VCaP (cell line): ENCODE measurements around the gene PRKCH.

Experiments used
- H3K27ac ChIP-seq: fragments of 450-650 bp; 2 replicates; pipeline ENCODE4 v1.5.1; 2017
- TF ChIP-seq, protein P1 (sequence below): fragments of 450-650 bp; conservative IDR thresholded peaks from 2 replicates; pipeline ENCODE4 v1.5.1; 2017; ENCODE audit warnings: mild to moderate bottlenecking, moderate library complexity

The PRKCH gene

DNA sequence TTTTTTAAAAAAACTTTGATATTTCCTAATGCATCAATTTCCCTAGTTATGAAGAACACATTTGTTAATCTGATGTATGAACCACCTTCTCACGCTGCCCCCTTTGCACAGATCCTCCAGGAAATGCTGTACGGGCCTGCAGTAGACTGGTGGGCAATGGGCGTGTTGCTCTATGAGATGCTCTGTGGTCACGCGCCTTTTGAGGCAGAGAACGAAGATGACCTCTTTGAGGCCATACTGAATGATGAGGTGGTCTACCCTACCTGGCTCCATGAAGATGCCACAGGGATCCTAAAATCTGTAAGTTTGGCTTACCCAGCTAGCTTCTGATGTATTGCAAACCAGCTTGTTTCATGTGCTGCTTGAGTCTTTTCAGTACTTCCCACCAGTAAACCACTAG is 208.9 kb downstream of the PRKCH start:
- TF ChIP-seq, protein P1, sequence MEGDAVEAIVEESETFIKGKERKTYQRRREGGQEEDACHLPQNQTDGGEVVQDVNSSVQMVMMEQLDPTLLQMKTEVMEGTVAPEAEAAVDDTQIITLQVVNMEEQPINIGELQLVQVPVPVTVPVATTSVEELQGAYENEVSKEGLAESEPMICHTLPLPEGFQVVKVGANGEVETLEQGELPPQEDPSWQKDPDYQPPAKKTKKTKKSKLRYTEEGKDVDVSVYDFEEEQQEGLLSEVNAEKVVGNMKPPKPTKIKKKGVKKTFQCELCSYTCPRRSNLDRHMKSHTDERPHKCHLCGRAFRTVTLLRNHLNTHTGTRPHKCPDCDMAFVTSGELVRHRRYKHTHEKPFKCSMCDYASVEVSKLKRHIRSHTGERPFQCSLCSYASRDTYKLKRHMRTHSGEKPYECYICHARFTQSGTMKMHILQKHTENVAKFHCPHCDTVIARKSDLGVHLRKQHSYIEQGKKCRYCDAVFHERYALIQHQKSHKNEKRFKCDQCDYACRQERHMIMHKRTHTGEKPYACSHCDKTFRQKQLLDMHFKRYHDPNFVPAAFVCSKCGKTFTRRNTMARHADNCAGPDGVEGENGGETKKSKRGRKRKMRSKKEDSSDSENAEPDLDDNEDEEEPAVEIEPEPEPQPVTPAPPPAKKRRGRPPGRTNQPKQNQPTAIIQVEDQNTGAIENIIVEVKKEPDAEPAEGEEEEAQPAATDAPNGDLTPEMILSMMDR, result no peak
- peak overlapping the region; percentile 82 for H3K27ac ChIP-seq

DNA sequence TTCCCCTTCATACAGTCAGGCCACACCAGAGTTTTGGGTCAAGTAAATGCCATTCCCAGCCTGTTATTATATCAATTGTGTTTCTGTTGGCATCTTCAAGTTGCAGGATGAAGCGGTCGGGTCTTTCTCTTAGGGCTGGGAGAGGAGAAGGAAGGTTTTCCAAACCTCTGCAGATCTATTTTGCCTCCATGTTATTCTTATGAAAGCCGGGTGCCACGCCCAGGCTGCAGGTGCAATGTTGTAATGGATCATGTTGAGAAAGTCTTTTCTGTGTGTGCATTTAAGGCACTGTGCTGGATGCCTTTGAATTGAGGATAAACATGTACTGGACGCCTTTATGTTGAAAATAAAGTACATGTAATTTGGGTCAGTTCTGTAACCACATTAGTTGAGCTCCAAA is 209.5 kb downstream of the PRKCH start:
- TF ChIP-seq, protein P1, result no peak
- peak overlapping the region; percentile 82 for H3K27ac ChIP-seq

DNA sequence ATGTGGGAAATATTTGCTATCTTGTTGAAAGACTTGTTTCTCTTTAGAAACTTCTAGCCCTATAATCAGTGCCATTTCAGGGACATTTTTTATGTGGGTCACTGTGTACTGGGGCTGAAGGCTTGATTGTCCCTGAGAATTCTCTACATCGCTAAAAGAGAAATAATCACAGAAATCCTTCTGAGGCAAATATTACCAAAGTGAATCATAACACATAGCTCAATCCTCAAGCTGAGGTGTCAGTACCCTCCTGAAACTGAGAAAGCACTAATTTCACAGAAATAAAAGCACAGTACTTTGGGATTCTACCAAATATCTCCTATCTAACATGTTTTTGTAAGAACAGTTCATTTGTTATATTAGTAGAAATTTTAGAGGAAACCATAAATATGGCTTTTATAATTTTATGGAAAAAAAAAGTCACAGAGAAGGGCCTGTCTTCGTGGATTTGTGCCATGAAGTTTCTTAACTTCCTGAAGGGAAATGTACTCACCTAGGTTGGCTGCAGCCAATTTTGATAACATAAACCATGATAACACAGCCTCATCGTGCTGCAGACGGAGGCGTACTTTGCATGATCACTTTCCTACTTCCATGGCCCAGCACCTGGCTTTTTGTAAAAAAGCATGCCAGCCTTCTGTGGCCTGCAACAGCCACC is 210.2 kb downstream of the PRKCH start:
- peak overlapping the region; percentile 82 for H3K27ac ChIP-seq
- TF ChIP-seq, protein P1, result no peak

DNA sequence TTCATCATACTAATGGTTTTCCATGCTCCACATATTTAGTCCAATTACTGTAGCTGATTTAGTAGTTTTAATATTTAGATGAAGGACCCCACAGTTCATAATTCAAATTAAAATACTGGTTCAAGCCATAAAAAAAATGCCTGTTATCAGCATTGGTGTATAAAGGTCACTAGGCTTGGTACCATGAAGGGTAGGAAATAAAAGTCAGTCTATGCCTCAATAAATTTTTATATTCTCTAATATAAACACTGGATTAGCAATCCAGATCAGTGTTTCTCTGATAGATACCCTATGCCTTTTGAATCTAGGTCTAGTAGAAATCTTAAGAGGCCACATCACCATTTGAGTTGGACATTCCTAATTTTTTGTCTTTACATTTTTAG is 210.7 kb downstream of the PRKCH start:
- TF ChIP-seq, protein P1, result no peak
- H3K27ac ChIP-seq, result peak overlapping the region; percentile 82

DNA sequence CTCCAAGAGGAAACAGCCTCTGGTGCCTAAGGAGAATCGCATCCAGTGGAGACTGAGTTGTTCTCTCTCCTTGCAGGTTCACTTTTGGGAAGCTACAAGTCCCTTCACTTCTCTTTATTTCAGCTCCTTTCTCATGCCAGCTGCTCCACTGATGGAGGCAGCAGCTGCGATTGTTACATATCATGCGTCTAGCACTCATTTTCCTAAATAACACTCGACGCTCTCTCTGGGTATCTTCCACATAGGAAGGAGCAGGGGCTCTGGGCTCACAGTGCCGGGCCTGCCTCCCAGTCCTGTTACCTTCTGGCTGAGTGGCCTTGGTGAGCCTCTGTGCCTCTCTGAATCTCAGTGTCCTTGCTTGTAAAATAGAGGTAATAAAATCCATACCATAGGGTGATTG is 211.4 kb downstream of the PRKCH start:
- TF ChIP-seq, protein P1, result no peak
- peak overlapping the region; percentile 82 for H3K27ac ChIP-seq

DNA sequence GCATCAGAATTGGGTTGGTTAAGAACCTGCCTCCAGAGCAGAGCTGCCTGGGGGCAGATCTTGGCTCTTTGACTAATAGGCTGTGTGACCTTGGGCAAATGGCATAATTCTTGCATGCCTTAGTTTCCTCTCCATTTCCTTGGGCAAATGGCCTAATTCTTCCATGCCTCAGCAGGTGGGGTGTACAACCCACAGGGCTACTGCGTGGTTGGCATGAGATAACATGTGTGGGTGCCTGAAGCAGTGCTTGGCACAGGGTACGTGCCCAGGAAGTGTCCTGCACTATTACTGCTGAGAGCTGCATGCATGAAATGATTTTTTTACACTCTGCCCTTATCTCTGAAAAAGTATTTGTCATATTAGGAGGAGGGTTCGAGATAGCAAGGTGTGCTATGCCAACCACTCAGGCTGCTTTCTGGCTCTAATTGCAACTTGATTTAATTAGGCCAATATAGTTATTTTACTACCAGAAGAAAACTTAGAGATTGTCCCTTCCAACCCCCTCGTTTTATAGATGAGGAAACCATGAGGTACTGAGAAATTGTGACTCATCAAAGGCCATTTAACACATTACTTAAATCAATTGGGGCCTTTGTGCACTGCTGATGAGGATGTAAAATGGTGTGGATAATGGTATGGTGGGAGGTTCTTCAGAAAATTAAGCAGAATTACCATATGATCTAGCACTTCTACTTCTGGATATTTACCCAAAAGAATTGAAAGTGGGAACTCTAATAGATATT is 212.3 kb downstream of the PRKCH start:
- peak overlapping the region; percentile 82; the same call in 1 of the 2 replicates for H3K27ac ChIP-seq
- TF ChIP-seq, protein P1, result no peak

DNA sequence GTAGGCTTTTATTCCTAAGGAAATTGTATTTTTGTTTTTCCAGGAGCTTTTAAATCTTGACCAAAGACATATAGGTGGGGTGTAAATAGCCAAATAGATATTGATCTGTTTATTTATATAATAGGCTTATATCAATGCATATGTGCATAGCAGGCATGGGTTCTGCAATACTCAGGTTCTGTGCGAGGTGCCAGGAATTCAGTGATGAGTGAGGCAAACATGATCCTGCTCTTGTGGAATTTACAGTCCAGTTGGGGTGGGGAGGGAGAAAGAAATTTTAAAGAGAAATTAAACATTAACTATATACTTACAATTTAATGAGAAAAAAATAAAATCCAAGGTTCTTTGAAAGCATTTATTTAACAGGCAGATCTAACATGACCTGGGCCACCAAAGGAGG is 213.7 kb downstream of the PRKCH start:
- H3K27ac ChIP-seq, result no peak overlapping the region; the same call in 1 of the 2 replicates
- TF ChIP-seq, protein P1, result no peak
